ENCODE data around the gene GSE1.
A peak's percentile ranks its signal among the peaks of the same experiment; 100 is the strongest.

GSE1 gene

DNA sequence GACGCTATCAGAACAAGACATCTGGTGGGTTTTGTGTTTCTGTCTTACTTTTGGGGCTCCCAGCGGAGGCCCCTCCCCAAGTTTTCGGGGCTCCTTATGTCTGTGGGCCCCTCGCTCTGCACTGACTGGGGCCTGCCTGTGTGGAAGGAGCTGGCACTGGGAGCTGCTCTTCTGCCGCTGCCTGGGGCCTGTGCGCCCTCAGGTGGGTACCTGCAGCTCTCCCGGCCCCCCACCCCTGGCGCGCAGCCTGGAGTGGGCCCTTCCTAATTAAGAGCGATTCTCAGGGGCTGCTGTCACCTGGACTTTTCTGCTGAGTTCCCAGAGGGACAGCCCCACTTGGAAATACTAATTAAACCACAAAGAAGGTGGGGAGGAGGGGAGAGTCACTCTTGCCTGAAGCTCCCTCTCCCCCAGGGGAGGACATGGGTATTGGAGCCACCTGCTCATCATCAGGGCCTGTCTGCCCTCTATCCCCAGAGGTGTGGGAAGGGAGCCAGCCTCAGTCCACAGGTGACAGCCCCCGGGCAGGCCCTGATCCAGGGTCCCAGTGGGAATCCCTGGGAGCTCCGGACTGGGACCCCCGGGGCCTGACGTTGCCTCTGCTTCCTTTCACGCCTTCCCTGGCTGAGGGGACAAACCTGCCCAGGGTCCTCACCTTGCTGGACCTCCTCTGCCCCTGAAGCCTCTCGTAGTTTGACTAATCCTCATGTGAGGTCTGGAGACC, 36.5 kb downstream of the GSE1 start:
- no peak for DNase-seq (ENCODE audit: low spot score)

DNA sequence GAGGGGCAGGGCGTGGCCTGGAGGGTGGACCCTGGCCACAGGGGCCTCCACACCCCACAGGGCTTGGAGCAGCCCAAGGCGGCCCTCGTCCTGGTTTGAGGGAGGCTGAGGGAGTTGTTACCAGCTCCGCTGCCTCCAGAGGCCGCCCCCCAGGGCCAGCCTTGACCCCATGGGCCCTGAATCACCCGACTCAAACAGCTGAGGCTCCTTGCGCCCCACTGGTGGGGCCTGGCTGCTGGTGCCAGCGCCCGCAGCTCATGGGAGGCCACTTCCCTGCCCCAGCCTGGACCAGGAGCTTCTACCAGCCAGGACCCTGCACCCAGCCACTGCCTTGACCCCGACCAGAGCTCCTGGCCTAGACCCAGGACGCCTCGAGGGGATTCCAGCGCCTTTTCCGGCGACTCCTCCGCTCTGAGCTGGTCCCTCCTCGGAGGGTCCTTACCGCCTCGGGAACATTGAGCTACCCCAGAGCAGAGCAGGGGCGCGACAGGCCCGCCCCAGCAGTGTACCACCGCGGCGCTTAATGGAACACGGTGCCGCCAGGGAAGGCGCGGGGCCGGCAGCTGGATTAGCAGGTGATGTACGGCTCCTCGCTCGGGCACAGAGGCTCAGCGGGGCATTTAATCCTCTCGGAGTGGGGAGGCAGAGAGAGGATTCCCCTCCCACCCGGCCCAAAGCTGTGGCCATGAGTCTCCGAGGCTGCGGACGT, 37.2 kb downstream of the GSE1 start:
- DNase-seq (ENCODE audit: low spot score), result no peak

DNA sequence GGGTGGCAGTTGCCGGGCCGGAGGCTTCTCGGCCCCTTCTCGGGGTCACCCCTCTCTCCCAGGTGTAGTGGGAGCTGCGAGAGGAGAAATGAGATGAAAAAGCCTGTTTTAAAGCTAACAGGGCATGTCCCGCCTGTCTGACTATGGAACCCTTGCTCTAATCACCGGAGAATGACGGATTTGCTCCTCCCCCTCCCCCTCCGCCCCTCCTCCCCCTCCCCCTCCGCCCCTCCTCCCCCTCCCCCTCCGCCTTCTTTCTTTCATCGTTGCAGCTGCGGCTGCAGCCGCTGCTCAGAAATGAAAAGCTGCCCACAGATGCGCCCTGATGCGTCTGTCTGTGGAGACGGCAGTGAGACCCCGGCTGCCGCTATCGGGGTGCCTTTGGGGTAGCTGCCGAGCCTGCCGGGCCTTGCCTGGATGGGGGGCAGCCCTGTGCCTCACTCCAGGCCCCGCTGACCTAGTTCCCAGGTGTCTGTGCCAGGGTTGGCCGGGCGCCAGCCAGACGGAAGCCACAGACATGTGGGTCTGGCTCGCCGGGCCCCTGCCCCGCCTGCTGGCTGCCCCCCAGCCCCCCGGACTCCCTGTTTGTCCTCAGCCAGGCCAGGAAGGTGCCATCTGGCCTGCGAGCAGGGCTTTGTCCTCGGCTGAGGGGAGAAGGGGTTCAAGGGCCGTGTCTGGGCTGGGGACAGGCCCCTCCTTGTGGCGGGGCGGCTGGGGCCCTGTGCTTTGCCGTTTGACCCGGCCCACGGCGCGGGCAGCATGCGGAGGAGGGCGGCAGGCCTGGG, 37.9 kb downstream of the GSE1 start:
- DNase-seq (ENCODE audit: low spot score), result no peak

DNA sequence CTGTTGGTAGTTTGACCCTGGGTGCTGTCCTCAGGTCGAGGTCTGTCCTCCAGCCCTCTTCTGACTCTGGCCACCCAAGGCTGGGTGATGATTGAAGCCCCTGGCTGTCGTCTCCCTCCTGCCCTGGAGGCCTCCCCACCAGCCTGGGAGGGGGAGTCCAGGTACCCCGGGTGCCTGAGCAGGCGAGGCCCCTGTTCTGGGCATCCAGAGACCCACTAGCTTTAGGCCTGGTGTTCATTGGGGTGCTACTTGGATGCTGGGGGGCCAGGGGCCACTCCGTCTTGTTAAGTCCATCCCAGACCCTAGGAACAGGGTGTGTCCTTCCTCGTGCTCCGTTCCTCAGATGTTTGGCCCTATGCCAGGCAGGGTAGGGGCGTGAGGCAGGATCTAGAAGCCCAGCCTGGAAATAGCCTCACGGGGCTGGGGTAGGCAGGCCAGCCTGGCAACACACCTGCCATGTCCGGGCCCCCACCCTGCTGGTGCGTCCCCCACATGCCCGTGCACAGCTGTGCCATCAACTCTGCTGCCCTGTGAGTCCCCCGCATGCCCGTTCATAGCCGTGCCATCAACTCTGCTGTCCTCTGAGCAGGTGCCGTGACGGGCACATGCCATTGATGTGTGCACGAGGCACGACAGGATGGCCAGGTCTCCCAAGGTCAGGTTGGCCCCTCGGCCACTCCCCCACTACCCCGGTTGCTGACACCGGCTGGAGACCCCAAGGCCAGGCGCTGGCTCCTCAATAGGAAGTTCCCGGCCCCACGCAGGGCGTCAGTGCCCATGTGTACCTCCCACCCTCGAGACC, 38.7 kb downstream of the GSE1 start:
- DNase-seq (ENCODE audit: low spot score), result no peak

DNA sequence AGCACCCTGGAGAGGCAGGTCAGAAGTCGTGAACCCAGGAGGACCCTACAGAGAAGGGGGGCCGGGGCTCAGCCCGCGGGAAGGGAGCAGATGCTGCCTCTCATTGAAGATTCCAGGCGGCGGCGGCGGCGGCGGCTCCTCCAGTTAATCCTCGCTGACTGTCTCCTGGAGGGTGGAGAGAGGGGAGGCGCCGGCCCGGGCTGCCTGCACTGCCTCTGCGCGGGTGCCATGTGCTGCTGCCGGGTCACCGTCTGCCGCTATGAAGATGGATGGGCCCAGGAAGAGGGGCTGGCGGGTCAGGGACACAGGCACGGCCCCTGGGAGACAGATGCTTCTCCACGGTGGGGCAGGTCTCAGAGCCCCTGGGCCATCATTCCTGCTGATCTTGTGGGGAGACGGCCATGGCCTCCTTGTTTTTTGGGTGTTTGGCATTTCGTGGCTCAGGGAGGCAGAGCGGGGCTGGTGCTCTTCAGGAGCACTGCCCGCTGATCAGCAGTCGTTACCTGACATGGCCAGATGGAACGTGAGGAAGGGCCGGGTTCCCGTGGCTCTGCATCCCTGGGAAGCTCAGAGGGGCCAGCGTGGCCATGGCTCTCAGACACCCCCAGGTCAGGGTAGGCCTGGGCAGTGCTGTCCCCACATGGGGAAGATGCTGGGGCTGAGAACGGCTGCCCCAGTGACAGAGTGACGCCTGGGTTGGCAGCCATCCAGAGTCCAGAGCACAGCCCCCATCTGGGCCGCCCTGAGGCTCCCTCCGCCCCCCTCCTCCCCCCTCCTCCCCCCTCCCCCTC, 39.5 kb downstream of the GSE1 start:
- DNase-seq (ENCODE audit: low spot score), result peak; percentile 64

DNA sequence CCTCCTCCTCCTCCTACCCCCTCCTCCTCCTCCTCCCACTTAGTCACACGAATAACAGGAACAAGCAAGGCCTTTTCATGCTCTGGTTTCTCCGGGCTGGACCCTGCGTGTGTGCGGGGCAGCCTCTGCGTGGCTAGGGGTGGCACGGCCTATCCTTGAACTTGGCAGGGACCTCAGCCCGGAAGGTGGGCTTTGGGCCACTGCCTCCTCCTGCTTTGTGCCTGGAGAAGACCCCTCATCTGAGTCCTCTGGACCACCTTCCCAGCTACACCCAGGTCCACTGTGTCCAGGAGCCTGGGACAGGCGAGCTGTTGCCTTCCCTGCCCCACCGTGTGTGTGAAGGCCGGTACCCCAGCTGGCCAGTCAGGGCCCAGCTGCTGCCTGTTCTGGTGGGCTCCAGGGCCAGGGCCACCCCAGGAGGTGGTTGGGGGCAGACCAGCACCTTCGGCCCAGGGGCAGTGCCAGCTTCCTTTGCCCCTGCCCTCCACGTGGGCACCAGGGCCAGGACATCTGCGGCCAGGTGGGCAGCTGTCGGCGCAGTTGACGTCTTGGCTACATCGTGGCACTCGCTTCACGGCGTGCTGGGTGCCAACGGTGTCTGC, 40.3 kb downstream of the GSE1 start:
- DNase-seq (ENCODE audit: low spot score), result no peak

DNA sequence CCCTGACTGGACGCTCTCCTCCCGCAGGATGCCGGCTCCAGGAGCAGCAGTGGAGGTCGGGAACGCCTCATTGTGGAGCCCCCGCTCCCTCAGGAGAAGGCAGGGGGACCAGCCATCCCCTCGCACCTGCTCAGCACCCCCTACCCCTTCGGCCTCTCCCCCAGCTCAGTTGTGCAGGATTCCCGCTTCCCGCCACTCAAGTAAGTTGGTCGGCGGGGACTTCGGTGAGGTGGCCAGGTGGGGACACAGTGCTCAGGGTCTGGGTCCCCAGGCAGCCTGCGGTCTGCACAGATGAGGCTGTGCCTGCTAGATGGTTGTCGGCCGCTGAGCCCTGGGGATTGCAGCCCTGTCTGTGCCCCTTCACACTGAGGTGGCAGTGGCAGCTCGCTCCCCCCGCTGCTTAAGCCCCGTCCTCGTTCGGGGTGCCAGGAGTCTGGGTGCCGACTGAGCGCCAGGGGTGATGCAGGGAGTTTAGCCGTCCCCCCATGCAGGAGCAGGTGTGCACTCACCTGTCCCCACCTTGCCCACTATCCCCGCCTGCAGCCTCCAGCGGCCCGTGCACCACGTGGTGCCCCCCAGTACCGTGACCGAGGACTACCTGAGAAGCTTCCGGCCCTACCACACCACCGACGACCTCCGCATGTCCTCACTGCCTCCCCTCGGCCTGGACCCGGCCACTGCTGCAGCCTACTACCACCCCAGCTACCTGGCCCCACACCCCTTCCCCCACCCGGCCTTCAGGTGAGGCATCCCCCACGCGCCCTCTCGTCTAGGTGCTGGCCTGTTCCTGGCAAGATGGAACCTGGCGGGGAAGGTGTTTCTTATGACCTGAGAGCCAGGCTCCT, 41.4 kb downstream of the GSE1 start:
- no peak for DNase-seq (ENCODE audit: low spot score)

DNA sequence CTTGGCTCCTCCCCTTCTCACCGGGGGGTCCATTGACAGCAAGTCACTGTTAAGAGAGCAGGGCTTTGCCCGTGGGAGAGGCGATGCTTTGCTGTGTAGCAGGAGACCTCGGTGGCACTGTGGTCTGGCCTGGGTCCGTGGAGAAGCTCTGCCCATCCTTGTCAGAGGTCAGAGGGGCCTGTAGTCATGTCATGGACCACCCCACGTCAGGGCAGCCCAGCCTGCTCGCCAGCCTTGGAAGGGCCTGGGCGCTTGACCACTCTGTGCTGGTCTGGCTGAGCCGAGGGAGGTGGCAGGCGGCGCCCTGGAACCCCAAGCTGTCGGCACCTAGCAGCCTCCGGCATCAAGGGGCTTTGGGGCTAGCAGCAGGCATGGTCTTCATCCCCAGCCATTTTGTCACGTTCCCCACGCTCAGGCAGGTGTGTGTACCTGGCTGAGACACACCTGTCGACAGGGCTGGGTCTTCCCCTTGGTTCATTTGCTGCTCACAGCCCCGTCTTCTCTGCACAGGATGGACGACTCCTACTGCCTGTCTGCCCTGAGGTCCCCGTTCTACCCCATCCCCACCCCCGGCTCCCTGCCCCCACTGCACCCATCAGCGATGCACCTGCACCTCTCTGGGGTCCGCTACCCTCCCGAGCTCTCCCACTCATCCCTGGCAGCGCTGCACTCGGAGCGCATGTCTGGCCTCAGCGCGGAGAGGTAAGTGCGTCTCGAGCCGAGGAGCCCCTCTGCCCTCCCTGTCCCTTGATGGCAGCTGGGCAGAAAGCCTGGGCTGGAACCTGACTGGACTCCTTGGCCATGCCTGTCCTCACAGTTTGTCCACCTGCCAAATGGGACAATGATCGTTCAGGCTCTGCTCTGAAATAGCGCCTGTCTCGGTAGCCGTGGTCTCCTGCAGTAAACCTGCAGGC, 42.4 kb downstream of the GSE1 start:
- DNase-seq (ENCODE audit: low spot score), result no peak

DNA sequence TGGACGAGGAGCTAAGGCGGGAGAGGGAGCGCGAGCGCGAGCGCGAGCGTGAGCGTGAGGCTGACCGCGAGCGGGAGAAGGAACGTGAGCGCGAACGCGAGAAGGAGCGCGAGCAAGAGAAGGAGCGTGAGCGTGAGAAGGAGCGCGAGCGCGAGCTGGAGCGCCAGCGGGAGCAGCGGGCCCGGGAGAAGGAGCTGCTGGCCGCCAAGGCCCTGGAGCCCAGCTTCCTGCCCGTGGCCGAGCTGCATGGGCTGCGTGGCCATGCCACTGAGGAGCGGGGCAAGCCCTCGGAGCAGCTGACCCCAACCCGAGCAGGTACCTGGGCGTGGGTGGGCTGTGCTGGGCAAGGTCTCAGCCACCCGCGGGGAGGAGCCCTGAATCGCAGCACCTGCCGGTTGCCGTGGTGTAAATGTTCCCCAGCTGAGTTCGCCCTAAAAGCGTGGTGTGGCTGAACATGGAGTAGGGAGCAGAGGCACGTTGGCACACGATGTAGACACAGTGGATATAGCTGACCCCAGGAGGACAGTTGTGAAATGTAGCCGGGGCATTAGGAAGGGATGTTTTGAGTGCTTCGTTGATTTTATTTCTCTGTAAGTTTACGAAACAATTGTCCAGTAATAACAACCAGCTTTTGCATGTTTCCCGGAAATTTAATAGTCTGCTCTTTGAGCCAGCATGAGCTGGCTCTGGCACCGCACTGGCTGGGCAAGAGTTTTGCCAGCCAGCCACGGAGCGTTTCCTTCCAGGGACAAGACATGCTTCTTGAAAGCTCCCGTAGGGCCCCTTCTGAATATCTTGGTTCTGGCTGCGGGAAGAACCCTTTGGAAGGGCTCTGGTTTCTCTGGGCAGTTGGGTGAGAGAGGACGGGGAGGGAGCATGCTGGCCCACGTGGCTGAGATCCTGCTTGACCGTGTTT, 43.5 kb downstream of the GSE1 start:
- no peak for DNase-seq (ENCODE audit: low spot score)

DNA sequence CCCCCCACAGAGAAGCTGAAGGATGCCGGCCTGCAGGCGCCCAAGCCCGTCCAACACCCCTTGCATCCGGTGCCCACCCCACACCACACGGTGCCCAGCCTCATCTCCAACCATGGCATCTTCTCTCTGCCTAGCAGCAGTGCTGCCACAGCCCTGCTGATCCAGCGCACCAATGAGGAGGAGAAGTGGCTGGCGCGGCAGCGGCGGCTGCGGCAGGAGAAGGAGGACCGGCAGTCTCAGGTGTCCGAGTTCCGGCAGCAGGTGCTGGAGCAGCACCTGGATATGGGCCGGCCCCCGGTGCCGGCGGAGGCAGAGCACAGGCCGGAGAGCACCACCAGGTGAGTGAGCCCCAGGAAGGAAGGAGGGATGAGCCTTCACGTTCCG, 44.1 kb downstream of the GSE1 start:
- DNase-seq (ENCODE audit: low spot score), result no peak

DNA sequence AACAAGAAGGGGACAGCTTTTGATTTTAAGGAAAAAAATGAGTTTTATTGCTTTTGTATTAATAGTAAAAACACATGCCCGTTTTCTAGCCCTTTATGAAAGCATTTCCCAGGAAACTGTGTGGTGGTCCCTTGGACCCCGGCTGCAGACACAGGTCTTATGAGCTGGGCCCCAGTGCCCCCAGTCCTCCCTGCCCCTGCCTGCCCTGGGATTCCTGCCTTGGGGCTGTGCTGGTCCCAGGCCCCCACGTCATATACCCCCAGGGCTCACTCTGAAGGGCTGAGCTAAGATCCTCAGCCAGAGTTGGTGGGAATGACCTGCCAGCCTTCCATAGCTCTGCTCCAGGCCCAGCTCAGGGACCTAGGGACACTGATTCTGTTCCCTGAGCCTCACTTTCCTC, 44.9 kb downstream of the GSE1 start:
- no peak for DNase-seq (ENCODE audit: low spot score)

DNA sequence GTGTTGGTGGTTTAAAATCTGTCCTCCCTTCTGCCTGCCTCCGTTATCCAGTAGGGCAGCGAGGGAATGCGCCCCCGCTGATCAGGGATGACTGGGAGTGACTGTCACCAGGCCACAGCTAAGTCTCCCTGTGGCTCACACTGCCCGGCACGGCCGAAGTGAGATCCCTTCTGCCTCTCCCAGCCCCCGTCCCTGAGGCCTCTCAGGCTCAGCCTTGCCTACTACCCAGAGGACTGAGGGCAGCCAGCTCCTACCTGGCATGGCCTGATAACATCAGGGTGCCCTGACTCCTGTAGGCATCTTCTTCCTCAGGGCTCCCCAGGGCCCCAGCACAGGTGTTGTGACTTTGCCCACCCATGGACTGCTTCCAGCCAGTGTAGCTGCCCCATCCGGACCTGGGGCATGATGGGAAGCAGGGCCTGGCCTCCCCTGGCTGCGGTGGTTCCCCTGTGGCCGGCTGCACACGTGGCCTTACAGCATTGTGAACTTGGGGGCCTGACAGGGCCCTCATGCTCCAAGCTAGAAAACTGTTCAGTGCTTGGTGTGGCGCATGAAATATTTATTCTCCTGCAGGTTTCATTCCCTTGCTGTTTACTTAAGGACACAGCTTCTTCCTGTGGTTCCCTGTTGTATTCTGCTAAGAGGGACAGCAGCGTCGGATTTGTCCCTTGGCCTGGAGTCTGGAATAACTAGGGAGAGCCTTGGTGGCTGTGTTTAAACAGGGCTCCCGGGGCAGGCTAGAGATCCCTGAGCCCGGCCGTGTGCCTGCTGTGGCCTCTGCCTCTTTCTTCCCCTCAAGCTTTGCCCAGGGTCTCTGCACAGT, 45.6 kb downstream of the GSE1 start:
- no peak for DNase-seq (ENCODE audit: low spot score)

DNA sequence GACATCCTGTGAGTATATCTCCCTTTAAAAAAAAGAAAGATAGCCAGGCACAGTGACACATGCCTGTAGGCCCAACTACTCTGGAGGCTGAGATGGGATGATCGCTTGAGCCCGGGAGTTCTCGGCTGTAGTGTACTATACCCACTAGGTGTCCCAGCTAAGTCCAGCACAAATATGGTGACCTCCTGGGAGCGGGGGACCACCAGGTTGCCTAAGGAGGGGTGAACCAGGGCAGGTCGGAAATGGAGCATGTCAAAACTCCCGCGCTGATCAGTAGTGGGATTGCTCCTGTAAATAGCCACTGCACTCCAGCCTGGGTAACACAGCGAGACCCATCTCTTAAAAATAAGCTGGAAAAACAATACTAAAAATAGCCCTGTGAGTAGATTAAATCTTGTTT, 46.2 kb downstream of the GSE1 start:
- no peak for DNase-seq (ENCODE audit: low spot score)

DNA sequence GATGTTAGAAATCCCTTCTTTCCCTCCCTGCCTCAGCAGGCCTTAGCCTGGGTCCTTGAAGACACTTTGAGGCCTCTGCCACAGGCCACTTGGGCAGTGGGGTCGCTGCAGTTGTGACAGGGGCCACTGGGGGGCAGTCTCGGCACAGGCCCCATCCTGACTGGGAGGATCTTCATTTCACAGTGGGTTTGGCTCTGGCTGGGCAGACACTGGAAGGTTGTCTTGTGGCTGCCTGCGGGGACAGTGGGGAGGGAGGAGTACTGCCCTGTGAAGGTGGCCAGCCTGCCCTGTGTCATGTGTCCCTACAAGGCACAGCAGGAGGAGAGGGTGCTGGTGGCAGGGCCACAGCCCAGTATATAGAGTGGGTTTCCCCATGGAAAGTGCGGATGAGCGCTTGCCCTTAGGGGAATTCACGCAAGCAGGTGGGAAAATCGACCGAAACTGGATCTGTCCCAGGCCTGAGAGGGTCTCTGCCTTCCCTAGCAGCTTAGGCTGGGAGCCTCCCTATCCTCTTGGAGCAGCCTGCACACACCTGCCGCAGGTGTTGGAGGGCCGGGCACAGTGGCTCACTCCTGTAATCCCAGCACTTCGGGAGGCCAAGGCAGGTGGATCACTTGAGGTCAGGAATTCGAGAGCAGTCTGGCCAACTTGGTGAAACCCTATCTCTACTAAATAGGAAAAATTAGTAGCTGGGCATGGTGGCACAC, 46.8 kb downstream of the GSE1 start:
- DNase-seq (ENCODE audit: low spot score), result peak; percentile 98

DNA sequence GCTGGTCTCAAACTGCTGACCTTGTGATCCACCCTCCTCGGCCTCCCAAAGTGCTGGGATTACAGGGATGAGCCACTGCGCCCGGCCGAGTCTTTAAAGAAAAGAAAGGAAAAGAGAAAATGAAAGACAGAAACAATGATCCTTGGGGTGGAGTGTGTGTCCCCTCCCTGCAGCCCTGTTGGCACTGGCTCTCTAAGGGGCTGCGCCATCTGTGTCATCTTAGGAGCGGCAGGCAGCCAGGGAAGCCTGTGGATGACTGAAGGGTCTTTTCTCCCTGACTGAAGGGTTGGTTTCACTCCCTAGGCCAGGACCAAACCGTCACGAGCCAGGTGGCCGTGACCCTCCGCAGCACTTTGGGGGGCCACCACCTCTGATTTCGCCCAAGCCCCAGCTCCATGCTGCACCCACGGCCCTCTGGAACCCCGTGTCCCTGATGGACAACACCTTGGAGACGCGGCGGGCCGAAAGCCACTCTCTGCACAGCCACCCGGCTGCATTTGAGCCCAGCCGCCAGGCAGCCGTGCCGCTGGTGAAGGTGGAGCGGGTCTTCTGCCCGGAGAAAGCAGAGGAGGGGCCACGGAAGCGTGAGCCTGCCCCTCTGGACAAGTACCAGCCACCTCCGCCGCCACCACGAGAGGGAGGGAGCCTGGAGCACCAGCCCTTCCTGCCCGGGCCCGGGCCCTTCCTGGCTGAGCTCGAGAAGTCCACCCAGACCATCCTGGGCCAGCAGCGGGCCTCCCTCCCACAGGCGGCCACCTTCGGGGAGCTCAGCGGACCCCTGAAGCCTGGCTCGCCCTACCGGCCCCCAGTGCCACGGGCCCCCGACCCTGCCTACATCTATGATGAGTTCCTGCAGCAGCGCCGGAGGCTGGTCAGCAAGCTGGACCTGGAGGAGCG, 48.0 kb downstream of the GSE1 start:
- DNase-seq (ENCODE audit: low spot score), result no peak
